HCT116 (cell line): ENCODE data around the gene TAF3. TPM values are rescaled to one million over a fixed set of nuclear protein-coding genes. Genes with fewer than 3 reads are reported as not detected.

Experiments
- ATAC-seq: fragments of 200-7000 bp; cut with Tn5 transposase; 2 replicates; pipeline ENCODE4 v1.9.1; 2020; ENCODE audit warnings: mild to moderate bottlenecking, moderate library complexity
- BruUV-seq: library from RNA; stranded (reverse); fragments of 400-500 nt; replicated peaks from 2 replicates; lab custom pipeline; 2021; lab: Mats Ljungman, UMichigan
- CTCF ChIA-PET: fragments of 300-600 bp; sonication (Branson Sonifier 250); formaldehyde crosslinking; loops from one replicate; lab custom pipeline; 2021; ENCODE audit warnings: antibody characterized with exemption; lab: Charles Lee
- POLR2A ChIA-PET: fragments of 300-600, 350-600 bp; sonication (Branson Sonifier 250); formaldehyde crosslinking; loops from one replicate; lab custom pipeline; 2021; ENCODE audit warnings: antibody characterized with exemption; lab: Charles Lee
- RAD21 ChIA-PET, 2 experiments: fragments of 300-600 bp; sonication (Branson Sonifier 250); formaldehyde crosslinking; loops; one replicate each; lab custom pipeline; 2023; ENCODE audit warnings: low total read pairs in 2 of 2; ENCODE audit not compliant: uncharacterized antibody in 2 of 2, unreplicated experiment in 2 of 2, low non-redundant PET in 1 of 2; lab: Charles Lee
- DNase-seq: peaks from one replicate; pipeline ENCODE4 v3.0.0-alpha.2; 2010; ENCODE audit warnings: low read depth, low spot score
- H2AFZ ChIP-seq: fragments of 200-600 bp; shearing (Covaris generic), sonication (generic); 2 replicates; pipeline ENCODE4 v1.6.1; 2017; ENCODE audit warnings: low read depth, mixed run types, mixed read lengths, antibody characterized with exemption, low read length; ENCODE audit not compliant: poor library complexity, severe bottlenecking
- H3K27ac ChIP-seq: 2 replicates; pipeline ENCODE4 v1.5.1; 2012; ENCODE audit warnings: low read depth, low read length
- H3K27me3 ChIP-seq: fragments of 200-600 bp; sonication (generic); 2 replicates; pipeline ENCODE4 v1.6.1; 2016; ENCODE audit warnings: mixed run types, low read length, mixed read lengths; ENCODE audit not compliant: insufficient read depth
- H3K36me3 ChIP-seq, 2 experiments: fragments of 200-500 bp in 1 of 2; fragments of 200-600 bp in 1 of 2; sonication (Bioruptor generic) in 1 of 2; sonication (generic) in 1 of 2; 2 replicates each; pipeline versions ENCODE4 v1.5.1 to v1.6.1; 2014 to 2016; ENCODE audit warnings: low read length in 2 of 2, inconsistent platforms in 1 of 2, mixed read lengths in 1 of 2, mixed run types in 1 of 2; ENCODE audit not compliant: insufficient read depth in 2 of 2, control insufficient read depth in 1 of 2
- H3K4me1 ChIP-seq, 2 experiments: fragments of 200-600 bp in 1 of 2; sonication (generic) in 1 of 2; 2 replicates each; pipeline versions ENCODE4 v1.5.1 to v1.6.1; 2012 to 2017; ENCODE audit warnings: low read length in 2 of 2, inconsistent platforms in 1 of 2, mild to moderate bottlenecking in 1 of 2, mixed read lengths in 1 of 2, mixed run types in 1 of 2, moderate library complexity in 1 of 2; ENCODE audit not compliant: insufficient read depth in 2 of 2, control insufficient read depth in 1 of 2
- H3K4me2 ChIP-seq: fragments of 200-600 bp; sonication (generic); 2 replicates; pipeline ENCODE4 v1.6.1; 2017; ENCODE audit warnings: mixed run types, low read length, mixed read lengths
- H3K4me3 ChIP-seq, 2 experiments: fragments of 200-600 bp in 1 of 2; sonication (generic) in 1 of 2; replicated peaks in 1 of 2; 2 replicates each; pipeline ENCODE4 v1.5.1; 2011 to 2016; ENCODE audit warnings: low read length in 2 of 2, control low read depth in 1 of 2, low read depth in 1 of 2, mild to moderate bottlenecking in 1 of 2, mixed read lengths in 1 of 2, mixed run types in 1 of 2
- H3K79me2 ChIP-seq: fragments of 200-600 bp; sonication (generic); 2 replicates; pipeline ENCODE4 v1.6.1; 2017; ENCODE audit warnings: mild to moderate bottlenecking, mixed run types, low read length, moderate library complexity, mixed read lengths; ENCODE audit not compliant: insufficient read depth
- H3K9ac ChIP-seq: fragments of 200-600 bp; sonication (generic); 2 replicates; pipeline ENCODE4 v1.6.1; 2016; ENCODE audit warnings: low read length, mixed read lengths
- H3K9me2 ChIP-seq: fragments of 200-600 bp; sonication (generic), shearing (Covaris generic); 2 replicates; pipeline ENCODE4 v1.6.1; 2017; ENCODE audit warnings: mixed run types, mild to moderate bottlenecking, moderate library complexity; ENCODE audit not compliant: insufficient read depth
- H3K9me3 ChIP-seq, 2 experiments: fragments of 200-500 bp in 1 of 2; fragments of 200-600 bp in 1 of 2; sonication (Bioruptor generic) in 1 of 2; sonication (generic) in 1 of 2; 2 replicates each; pipeline ENCODE4 v1.6.1; 2014 to 2017; ENCODE audit warnings: low read length in 2 of 2, mixed read lengths in 2 of 2, inconsistent platforms in 1 of 2, low read depth in 1 of 2, mild to moderate bottlenecking in 1 of 2, mixed run types in 1 of 2, moderate library complexity in 1 of 2; ENCODE audit not compliant: control insufficient read depth in 1 of 2, insufficient read depth in 1 of 2
- H4K20me1 ChIP-seq: fragments of 200-600 bp; sonication (generic), shearing (Covaris generic); 2 replicates; pipeline ENCODE4 v1.6.1; 2017; ENCODE audit warnings: mixed run types, mild to moderate bottlenecking, moderate library complexity; ENCODE audit not compliant: insufficient read depth
- CBX3 ChIP-seq: IDR thresholded peaks from 2 replicates; pipeline ENCODE4 v1.6.1; 2012; ENCODE audit warnings: low read depth
- CEBPB ChIP-seq: IDR thresholded peaks from 2 replicates; pipeline ENCODE4 v1.6.1; 2012; ENCODE audit warnings: low read depth
- EGR1 ChIP-seq: IDR thresholded peaks from 2 replicates; pipeline ENCODE4 v1.6.1; 2012; ENCODE audit warnings: low read depth
- ELF1 ChIP-seq: IDR thresholded peaks from 2 replicates; pipeline ENCODE4 v1.6.1; 2012; ENCODE audit warnings: low read depth, borderline replicate concordance
- EZH2phosphoT487 ChIP-seq: fragments of 200-600 bp; IDR thresholded peaks from 2 replicates; pipeline ENCODE4 v1.6.1; 2018; ENCODE audit warnings: antibody characterized with exemption, borderline replicate concordance
- FOSL1 ChIP-seq: IDR thresholded peaks from 2 replicates; pipeline ENCODE4 v1.6.1; 2012; ENCODE audit warnings: low read depth
- POLR2AphosphoS5 ChIP-seq: IDR thresholded peaks from 2 replicates; pipeline ENCODE4 v1.6.1; 2011; ENCODE audit warnings: mild to moderate bottlenecking, low read depth, low read length, moderate library complexity
- SIN3A ChIP-seq: IDR thresholded peaks from 2 replicates; pipeline ENCODE4 v1.6.1; 2012; ENCODE audit warnings: low read depth
- SRF ChIP-seq: IDR thresholded peaks from 2 replicates; pipeline ENCODE4 v1.6.1; 2012; ENCODE audit warnings: low read depth
- ZNF274 ChIP-seq: fragments of 200-500 bp; sonication (Bioruptor generic); IDR thresholded peaks from 2 replicates; pipeline ENCODE4 v1.6.1; 2014; ENCODE audit warnings: mild to moderate bottlenecking, low read depth, low read length, inconsistent platforms
- intact Hi-C: fragments of 100-400 bp; cut with micrococcal nuclease; formaldehyde crosslinking; loops from 2 replicates; pipeline ENCODE4 v1.10.0; 2022
- total RNA-seq: library from RNA; stranded (reverse); gene quantifications from one replicate; pipeline ENCODE4 v1.2.1, GENCODE V29; 2021; ENCODE audit not compliant: unreplicated experiment
- TF ChIP-seq, protein P1 (sequence below): IDR thresholded peaks from 2 replicates; pipeline ENCODE4 v1.6.1; 2012
- TF ChIP-seq, protein P2 (sequence below), 3 experiments: fragments of 200-600 bp in 1 of 3; sonication (generic) in 1 of 3; IDR thresholded peaks in 2 of 3; conservative IDR thresholded peaks in 1 of 3; 2 replicates each; pipeline ENCODE4 v1.5.1; 2012 to 2017; ENCODE audit warnings: low read depth in 2 of 3, low read length in 2 of 3, antibody characterized with exemption in 1 of 3, borderline replicate concordance in 1 of 3, control low read depth in 1 of 3, mild to moderate bottlenecking in 1 of 3, mixed read lengths in 1 of 3, mixed run types in 1 of 3, moderate library complexity in 1 of 3; ENCODE audit not compliant: insufficient read depth in 1 of 3

TAF3 gene
- total RNA-seq, 1 experiment from 2014 or later: 8.0 TPM

DNA sequence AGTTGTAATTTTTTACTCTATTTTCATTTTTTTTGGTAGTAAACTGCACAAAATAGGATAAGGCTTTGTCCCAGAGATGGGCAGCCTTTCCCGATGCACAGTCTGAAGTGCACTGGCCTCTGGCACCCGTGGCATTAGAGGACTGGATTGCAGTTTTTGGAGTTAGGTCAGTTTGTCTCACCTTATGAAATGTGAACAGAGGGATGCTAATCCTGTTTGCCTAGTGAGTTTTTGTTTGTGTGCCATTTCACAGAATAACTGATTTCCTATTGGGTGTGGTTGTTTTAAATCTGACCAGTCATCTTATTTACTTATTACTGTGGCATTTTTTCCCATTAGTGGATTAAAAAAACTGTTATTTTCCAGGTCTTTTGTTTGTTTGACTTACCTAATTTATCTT is 126.7 kb downstream of the TAF3 start:
- no TSS peak for BruUV-seq
- no peak for ATAC-seq
- ChIA-PET POLR2A (no interaction called here), RAD21 (no interaction called here), CTCF (no interaction called here)
- no peak for TF ChIP-seq POLR2AphosphoS5
- no peak for TF ChIP-seq ZNF274
- no peak for TF ChIP-seq FOSL1
- TF ChIP-seq, protein P1, sequence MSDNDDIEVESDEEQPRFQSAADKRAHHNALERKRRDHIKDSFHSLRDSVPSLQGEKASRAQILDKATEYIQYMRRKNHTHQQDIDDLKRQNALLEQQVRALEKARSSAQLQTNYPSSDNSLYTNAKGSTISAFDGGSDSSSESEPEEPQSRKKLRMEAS: no peak
- no peak for TF ChIP-seq SRF
- no peak for TF ChIP-seq SIN3A
- TF ChIP-seq ELF1: no peak
- no peak for TF ChIP-seq EZH2phosphoT487
- Histone ChIP-seq H3K4me1 (no peaks in the 10 kb centered on the region), H3K27ac (no peak overlapping the region), H3K36me3 (no peaks in the 10 kb centered on the region), H3K79me2 (no peaks in the 10 kb centered on the region), H4K20me1 (no peaks in the 10 kb centered on the region), H3K9me3 (no peaks in the 10 kb centered on the region), H3K9me2 (no peaks in the 10 kb centered on the region), H3K4me2 (no peak overlapping the region), H2AFZ (no peak overlapping the region), H3K9ac (no peak overlapping the region), H3K27me3 (no peaks in the 10 kb centered on the region), H3K4me3 (no peak overlapping the region)
- intact Hi-C loops: no loop called here
- DNase-seq: no peak

DNA sequence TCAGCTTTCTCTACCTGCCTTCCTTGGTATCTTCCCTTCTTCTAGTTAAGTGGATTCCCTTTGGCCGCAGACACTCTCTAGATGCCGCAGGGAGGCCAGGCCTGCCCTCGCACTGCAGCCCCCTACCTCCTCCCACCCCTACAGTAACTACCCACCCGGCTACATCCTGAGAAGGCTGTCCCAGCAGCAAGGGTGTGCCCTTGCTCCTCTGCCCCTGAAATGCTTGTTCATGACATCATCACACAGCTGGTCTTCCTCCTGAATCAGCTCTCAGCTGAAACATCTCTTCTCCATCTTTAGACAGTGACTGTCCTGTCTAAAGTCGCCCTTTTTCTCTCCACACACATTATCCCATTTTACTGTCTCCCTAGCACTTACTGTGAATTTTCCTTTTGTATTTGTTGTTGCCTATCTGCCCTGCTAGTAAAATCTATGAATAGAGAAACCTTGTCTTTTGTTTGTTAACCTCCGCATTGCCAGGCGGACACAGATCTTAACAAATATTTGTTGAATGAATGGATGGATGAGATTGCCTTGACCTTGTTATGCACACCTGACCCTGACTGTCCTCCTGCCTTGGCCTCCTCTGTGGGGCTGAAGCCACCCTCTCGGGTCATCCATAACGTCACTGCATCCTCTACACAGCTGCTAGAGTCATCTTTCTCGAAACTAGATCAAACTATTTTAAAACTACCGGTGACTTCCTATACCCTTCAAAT is 127.3 kb downstream of the TAF3 start:
- no peaks in the 10 kb centered on the region for H3K79me2 ChIP-seq
- intact Hi-C loops: no loop called here
- no peak overlapping the region for H3K27ac ChIP-seq
- ChIA-PET RAD21 (no interaction called here), POLR2A (no interaction called here), CTCF (no interaction called here)
- H3K9ac ChIP-seq: no peak overlapping the region
- H3K9me2 ChIP-seq: no peaks in the 10 kb centered on the region
- H3K4me1 ChIP-seq: no peaks in the 10 kb centered on the region
- BruUV-seq: no TSS peak
- H3K36me3 ChIP-seq: no peaks in the 10 kb centered on the region
- H3K4me3 ChIP-seq: no peak overlapping the region
- H3K27me3 ChIP-seq: no peaks in the 10 kb centered on the region
- H3K4me2 ChIP-seq: no peak overlapping the region
- no peak overlapping the region for H2AFZ ChIP-seq
- TF ChIP-seq SIN3A (no peak), ELF1 (no peak), FOSL1 (no peak), EGR1 (no peak), ZNF274 (no peak), CBX3 (no peak), SRF (no peak), CEBPB (no peak)
- TF ChIP-seq, protein P2, sequence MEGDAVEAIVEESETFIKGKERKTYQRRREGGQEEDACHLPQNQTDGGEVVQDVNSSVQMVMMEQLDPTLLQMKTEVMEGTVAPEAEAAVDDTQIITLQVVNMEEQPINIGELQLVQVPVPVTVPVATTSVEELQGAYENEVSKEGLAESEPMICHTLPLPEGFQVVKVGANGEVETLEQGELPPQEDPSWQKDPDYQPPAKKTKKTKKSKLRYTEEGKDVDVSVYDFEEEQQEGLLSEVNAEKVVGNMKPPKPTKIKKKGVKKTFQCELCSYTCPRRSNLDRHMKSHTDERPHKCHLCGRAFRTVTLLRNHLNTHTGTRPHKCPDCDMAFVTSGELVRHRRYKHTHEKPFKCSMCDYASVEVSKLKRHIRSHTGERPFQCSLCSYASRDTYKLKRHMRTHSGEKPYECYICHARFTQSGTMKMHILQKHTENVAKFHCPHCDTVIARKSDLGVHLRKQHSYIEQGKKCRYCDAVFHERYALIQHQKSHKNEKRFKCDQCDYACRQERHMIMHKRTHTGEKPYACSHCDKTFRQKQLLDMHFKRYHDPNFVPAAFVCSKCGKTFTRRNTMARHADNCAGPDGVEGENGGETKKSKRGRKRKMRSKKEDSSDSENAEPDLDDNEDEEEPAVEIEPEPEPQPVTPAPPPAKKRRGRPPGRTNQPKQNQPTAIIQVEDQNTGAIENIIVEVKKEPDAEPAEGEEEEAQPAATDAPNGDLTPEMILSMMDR (IDR thresholded peaks at IDR 0.05 in 2 of 3, conservative IDR thresholded peaks at IDR 0.05 in 1 of 3; ENCODE audit: borderline replicate concordance in 1 of 3, insufficient read depth in 1 of 3, low read depth in 2 of 3, low read length in 2 of 3): no peak
- DNase-seq: no peak
- ATAC-seq: no peak
- no peaks in the 10 kb centered on the region for H4K20me1 ChIP-seq
- no peaks in the 10 kb centered on the region for H3K9me3 ChIP-seq
